Natural killer cell (primary cell): ENCODE results near the gene TMPRSS11A. TPM values are rescaled to one million over a fixed set of nuclear protein-coding genes. Genes with fewer than 3 reads are reported as not detected.

ENCODE experiments used
- ATAC-seq, 3 donors: fragments of 150-1000 bp in 2 of 3; fragments of 200-7000 bp in 1 of 3; cut with Tn5 transposase; 1 replicate in 1 of 3; 2 replicates in 2 of 3; pipeline ENCODE4 v1.10.0; 2021; ENCODE audit warnings: mild to moderate bottlenecking in 2 of 3, moderate library complexity in 2 of 3
- DNase-seq, 2 donors: peaks; one replicate each; pipeline versions ENCODE4 v3.0.0 to v3.0.0-alpha.2; 2013 to 2021; ENCODE audit warnings: mixed read lengths in 1 of 2
- H3K27ac ChIP-seq: one replicate; pipeline ENCODE4 v1.5.1; 2013; ENCODE audit warnings: mild to moderate bottlenecking, low read length
- H3K27me3 ChIP-seq: one replicate; pipeline ENCODE4 v1.6.1; 2013; ENCODE audit warnings: low read length; ENCODE audit not compliant: control insufficient read depth, insufficient read depth
- H3K36me3 ChIP-seq: one replicate; pipeline ENCODE4 v1.6.1; 2013; ENCODE audit warnings: low read length; ENCODE audit not compliant: control insufficient read depth, insufficient read depth
- H3K4me1 ChIP-seq: one replicate; pipeline ENCODE4 v1.6.1; 2013; ENCODE audit warnings: low read length; ENCODE audit not compliant: control insufficient read depth, insufficient read depth
- H3K4me3 ChIP-seq: one replicate; pipeline ENCODE4 v1.5.1; 2013; ENCODE audit warnings: low read length
- H3K9me3 ChIP-seq: one replicate; pipeline ENCODE4 v1.6.1; 2013; ENCODE audit warnings: low read length; ENCODE audit not compliant: control insufficient read depth, insufficient read depth
- H3K27ac Mint-ChIP-seq, 2 donors: one replicate each; pipeline ENCODE4 v1.8.0; 2022; ENCODE audit warnings: mild to moderate bottlenecking in 2 of 2, mixed read lengths in 2 of 2, moderate library complexity in 1 of 2
- H3K27me3 Mint-ChIP-seq, 2 donors: one replicate each; pipeline ENCODE4 v1.8.0; 2022; ENCODE audit warnings: low read depth in 2 of 2, mixed read lengths in 2 of 2
- H3K36me3 Mint-ChIP-seq: one replicate; pipeline ENCODE4 v1.8.0; 2022; ENCODE audit warnings: mixed read lengths
- H3K4me1 Mint-ChIP-seq, 2 donors: one replicate each; pipeline ENCODE4 v1.8.0; 2022; ENCODE audit warnings: mixed read lengths in 2 of 2
- H3K4me3 Mint-ChIP-seq: one replicate; pipeline ENCODE4 v1.8.0; 2022; ENCODE audit warnings: mild to moderate bottlenecking, moderate library complexity, mixed read lengths
- H3K9me3 Mint-ChIP-seq, 2 donors: one replicate each; pipeline ENCODE4 v1.8.0; 2022; ENCODE audit warnings: mixed read lengths in 2 of 2
- WGBS: methylation state at CpG from one replicate; pipeline ENCODE4 v1.1.7; 2013; ENCODE audit warnings: missing lambda C conversion rate; ENCODE audit not compliant: insufficient coverage; 5-methylcytosine and 5-hydroxymethylcytosine counted together
- intact Hi-C: fragments of 100-400 bp; cut with micrococcal nuclease; formaldehyde crosslinking; loops from one replicate; pipeline ENCODE4 v1.14.2; 2022
- total RNA-seq, 4 donors: library from RNA; stranded (reverse); fragments of 120-200 nt in 1 of 4; gene quantifications; one replicate each; pipeline versions ENCODE4 v1.2.3 to v1.2.4, GENCODE V29; 2013 to 2022
- TF ChIP-seq, protein P1 (sequence below): fragments of 200-600 bp; IDR thresholded peaks from one replicate; pipeline ENCODE4 v1.8.0; 2022; ENCODE audit warnings: antibody characterized with exemption

The TMPRSS11A gene
- total RNA-seq: not detected
- total RNA-seq (2013): not detected

GRCh38 chr4:67963356-67963755 is at the start of gene TMPRSS11A:
TSS of gene TMPRSS11A (minus strand) at chr4:67963493. CDS start at chr4:67963393, 100 bp downstream.
- 100% methylated on average over 2 of the region's 2 CpGs for WGBS
- Mint-ChIP-seq H3K27ac (no peak within 1 kb of the TSS), H3K4me1 (no peaks in the 10 kb centered on the region)

GRCh38 chr4:68011684-68012083 is 48.4 kb upstream of the TMPRSS11A start:
- no peak overlapping the region for H3K27ac Mint-ChIP-seq
- no peak overlapping the region for H3K4me3 Mint-ChIP-seq
- ATAC-seq (no peak), DNase-seq (no peak)
- H3K4me3 ChIP-seq: no peak overlapping the region
- H3K36me3 Mint-ChIP-seq: no peaks in the 10 kb centered on the region
- H3K27ac ChIP-seq: no peak overlapping the region
- TF ChIP-seq, protein P1, sequence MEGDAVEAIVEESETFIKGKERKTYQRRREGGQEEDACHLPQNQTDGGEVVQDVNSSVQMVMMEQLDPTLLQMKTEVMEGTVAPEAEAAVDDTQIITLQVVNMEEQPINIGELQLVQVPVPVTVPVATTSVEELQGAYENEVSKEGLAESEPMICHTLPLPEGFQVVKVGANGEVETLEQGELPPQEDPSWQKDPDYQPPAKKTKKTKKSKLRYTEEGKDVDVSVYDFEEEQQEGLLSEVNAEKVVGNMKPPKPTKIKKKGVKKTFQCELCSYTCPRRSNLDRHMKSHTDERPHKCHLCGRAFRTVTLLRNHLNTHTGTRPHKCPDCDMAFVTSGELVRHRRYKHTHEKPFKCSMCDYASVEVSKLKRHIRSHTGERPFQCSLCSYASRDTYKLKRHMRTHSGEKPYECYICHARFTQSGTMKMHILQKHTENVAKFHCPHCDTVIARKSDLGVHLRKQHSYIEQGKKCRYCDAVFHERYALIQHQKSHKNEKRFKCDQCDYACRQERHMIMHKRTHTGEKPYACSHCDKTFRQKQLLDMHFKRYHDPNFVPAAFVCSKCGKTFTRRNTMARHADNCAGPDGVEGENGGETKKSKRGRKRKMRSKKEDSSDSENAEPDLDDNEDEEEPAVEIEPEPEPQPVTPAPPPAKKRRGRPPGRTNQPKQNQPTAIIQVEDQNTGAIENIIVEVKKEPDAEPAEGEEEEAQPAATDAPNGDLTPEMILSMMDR: no peak
- intact Hi-C loops: no loop called here
- H3K4me1 ChIP-seq: no peaks in the 10 kb centered on the region
- peaks cover 0 to 5% of the 10 kb centered on the region in 2 donors for H3K9me3 Mint-ChIP-seq
- H3K36me3 ChIP-seq: no peaks in the 10 kb centered on the region
- H3K27me3 Mint-ChIP-seq: peaks cover 3 to 7% of the 10 kb centered on the region in 2 donors
- no peaks in the 10 kb centered on the region for H3K4me1 Mint-ChIP-seq
- H3K9me3 ChIP-seq: no peaks in the 10 kb centered on the region
- H3K27me3 ChIP-seq: no peaks in the 10 kb centered on the region

More at GRCh38 chr4:67963356-67963755, at the start of gene TMPRSS11A:
- no peak for DNase-seq
- no peaks in the 10 kb centered on the region for H3K36me3 ChIP-seq
- H3K9me3 ChIP-seq: no peaks in the 10 kb centered on the region
- no peaks in the 10 kb centered on the region for H3K27me3 ChIP-seq
- no peak within 1 kb of the TSS for H3K27ac ChIP-seq
- no peak within 1 kb of the TSS for H3K4me3 ChIP-seq
- TF ChIP-seq, protein P1: no peak
- H3K4me1 ChIP-seq: no peaks in the 10 kb centered on the region
- Mint-ChIP-seq H3K9me3 (peaks cover 0 to 2% of the 10 kb centered on the region in 2 donors), H3K4me3 (no peak within 1 kb of the TSS), H3K27me3 (no peaks in the 10 kb centered on the region), H3K36me3 (no peaks in the 10 kb centered on the region)
- intact Hi-C loops: no loop called here
- ATAC-seq: no peak

- DNase-seq: no peak
- H3K4me3 ChIP-seq: no peak overlapping the region
- peaks cover 9% of the 10 kb centered on the region for H3K36me3 Mint-ChIP-seq
- H3K9me3 Mint-ChIP-seq: peaks cover 5 to 7% of the 10 kb centered on the region in 2 donors
- TF ChIP-seq, protein P1: no peak
- no peaks in the 10 kb centered on the region for H3K9me3 ChIP-seq
- no peaks in the 10 kb centered on the region for H3K27me3 ChIP-seq
- H3K27ac ChIP-seq: no peak overlapping the region
- H3K36me3 ChIP-seq: no peaks in the 10 kb centered on the region
- no peak overlapping the region for H3K4me3 Mint-ChIP-seq
- no peak overlapping the region for H3K27ac Mint-ChIP-seq
- ATAC-seq: no peak
- H3K4me1 ChIP-seq: no peaks in the 10 kb centered on the region
- H3K27me3 Mint-ChIP-seq: peaks cover 0 to 5% of the 10 kb centered on the region in 2 donors
- intact Hi-C loops: no loop called here
- no peaks in the 10 kb centered on the region for H3K4me1 Mint-ChIP-seq
These were observed 39.6 kb upstream of the TMPRSS11A start for GRCh38 chr4:68002906-68003305.

- H3K36me3 Mint-ChIP-seq: no peaks in the 10 kb centered on the region
- peaks cover 0 to 3% of the 10 kb centered on the region in 2 donors for H3K27me3 Mint-ChIP-seq
- H3K4me1 Mint-ChIP-seq: no peaks in the 10 kb centered on the region
- Histone ChIP-seq H3K9me3 (no peaks in the 10 kb centered on the region), H3K36me3 (no peaks in the 10 kb centered on the region), H3K4me1 (no peaks in the 10 kb centered on the region), H3K27ac (no peak overlapping the region), H3K27me3 (no peaks in the 10 kb centered on the region), H3K4me3 (no peak overlapping the region)
- no peak overlapping the region for H3K4me3 Mint-ChIP-seq
- DNase-seq: no peak
- ATAC-seq: no peak
- no CpG with 5 or more reads among the region's 1 CpG for WGBS
- TF ChIP-seq, protein P1: no peak
- no peaks in the 10 kb centered on the region for H3K9me3 Mint-ChIP-seq
- intact Hi-C loops: no loop called here
- H3K27ac Mint-ChIP-seq: no peak overlapping the region
These were observed 32.8 kb upstream of the TMPRSS11A start for GRCh38 chr4:67996127-67996526.
